GM12878 (cell line): ENCODE results near the gene DPM3. TPM values are rescaled to one million over a fixed set of nuclear protein-coding genes. Genes with fewer than 3 reads are reported as not detected.

ENCODE experiments used
- ATAC-seq: fragments of 200-7000 bp; cut with Tn5 transposase; 3 replicates; pipeline ENCODE4 v1.9.1; 2020; ENCODE audit warnings: mild to moderate bottlenecking, moderate library complexity
- BruUV-seq: library from RNA; stranded (reverse); fragments of 400-500 nt; replicated peaks from 2 replicates; lab custom pipeline; 2021; lab: Mats Ljungman, UMichigan
- CTCF ChIA-PET: fragments of 300-600 bp; sonication (Branson Sonifier 250); formaldehyde crosslinking; extraction: SDS; loops from one replicate; lab custom pipeline; 2021; ENCODE audit warnings: inconsistent platforms; lab: Yijun Ruan, JAX
- POLR2A ChIA-PET: fragments of 350-600 bp; formaldehyde crosslinking; extraction: SDS; loops from one replicate; lab custom pipeline; 2021; ENCODE audit warnings: inconsistent platforms; lab: Charles Lee
- RAD21 ChIA-PET: fragments of 300-600 bp; sonication (Branson Sonifier 250); formaldehyde crosslinking; loops from one replicate; lab custom pipeline; 2023; ENCODE audit warnings: antibody characterized with exemption; ENCODE audit not compliant: unreplicated experiment; lab: Charles Lee
- SMC1A ChIA-PET: fragments of 300-600 bp; sonication (Branson Sonifier 250); formaldehyde crosslinking; loops from one replicate; lab custom pipeline; 2023; ENCODE audit not compliant: unreplicated experiment, uncharacterized antibody; lab: Charles Lee
- DNase-seq: peaks from one replicate; pipeline ENCODE4 v3.0.0-alpha.2; 2011; ENCODE audit warnings: low read depth, low spot score
- FAIRE-seq: peaks from 3 replicates; lab custom pipeline; 2011; peaks lifted over from hg19 to GRCh38; lab: Jason Lieb, UNC
- H2AFZ ChIP-seq: 2 replicates; pipeline ENCODE4 v1.6.0; 2011; ENCODE audit warnings: low read depth, low read length, control low read depth; ENCODE audit not compliant: control insufficient read depth
- H3K27ac ChIP-seq: 2 replicates; pipeline ENCODE4 v1.5.1; 2011; ENCODE audit warnings: control low read depth; ENCODE audit not compliant: control insufficient read depth, insufficient read depth
- H3K27me3 ChIP-seq, 2 experiments: replicated peaks in 1 of 2; 2 replicates each; pipeline versions ENCODE4 v1.6.0 to v1.6.1; 2011; ENCODE audit warnings: low read length in 1 of 2; ENCODE audit not compliant: control insufficient read depth in 2 of 2, insufficient read depth in 2 of 2
- H3K36me3 ChIP-seq, 2 experiments: 2 replicates each; pipeline ENCODE4 v1.5.1; 2011; ENCODE audit warnings: low read length in 1 of 2; ENCODE audit not compliant: control insufficient read depth in 2 of 2, insufficient read depth in 2 of 2
- H3K4me1 ChIP-seq: 2 replicates; pipeline ENCODE4 v1.6.1; 2011; ENCODE audit warnings: mild to moderate bottlenecking, low read length, moderate library complexity, mixed read lengths; ENCODE audit not compliant: control insufficient read depth, insufficient read depth
- H3K4me2 ChIP-seq: 2 replicates; pipeline ENCODE4 v1.6.0; 2011; ENCODE audit warnings: control low read depth; ENCODE audit not compliant: control insufficient read depth, insufficient read depth
- H3K4me3 ChIP-seq: fragments of 200-600 bp; sonication (generic); 2 replicates; pipeline ENCODE4 v1.5.1; 2016
- H3K79me2 ChIP-seq: 2 replicates; pipeline ENCODE4 v1.6.0; 2011; ENCODE audit warnings: low read length; ENCODE audit not compliant: control insufficient read depth, insufficient read depth
- H3K9ac ChIP-seq: 2 replicates; pipeline ENCODE4 v1.8.0; 2011; ENCODE audit warnings: low read length, control low read depth, mixed read lengths; ENCODE audit not compliant: control insufficient read depth, insufficient read depth
- H3K9me3 ChIP-seq: replicated peaks from 3 replicates; pipeline ENCODE4 v1.5.1; 2011; ENCODE audit warnings: mild to moderate bottlenecking, low read length; ENCODE audit not compliant: control insufficient read depth, insufficient read depth
- H4K20me1 ChIP-seq: 2 replicates; pipeline ENCODE4 v1.6.0; 2011; ENCODE audit not compliant: control insufficient read depth, insufficient read depth
- ASH2L ChIP-seq: fragments of 300-600, 200-600 bp; sonication (generic); IDR thresholded peaks from 2 replicates; pipeline ENCODE4 v1.6.1; 2017; ENCODE audit warnings: low read depth, mild to moderate bottlenecking, borderline replicate concordance
- ATF3 ChIP-seq: IDR thresholded peaks from 2 replicates; pipeline ENCODE4 v1.6.1; 2011; ENCODE audit warnings: low read depth, mild to moderate bottlenecking, low read length, moderate library complexity, borderline replicate concordance; ENCODE audit errors: extremely low read depth
- BHLHE40 ChIP-seq, 2 experiments: fragments of 450-650 bp in 1 of 2; IDR thresholded peaks; 2 replicates each; pipeline ENCODE4 v1.6.1; 2011 to 2017; ENCODE audit warnings: low read depth in 2 of 2, borderline replicate concordance in 1 of 2, improper control_type of control experiment in 1 of 2, low read length in 1 of 2, mild to moderate bottlenecking in 1 of 2
- BMI1 ChIP-seq: fragments of 450-650 bp; IDR thresholded peaks from 2 replicates; pipeline ENCODE4 v1.6.1; 2016; ENCODE audit warnings: mild to moderate bottlenecking, moderate library complexity, borderline replicate concordance
- BRCA1 ChIP-seq: IDR thresholded peaks from 2 replicates; pipeline ENCODE4 v1.6.1; 2011; ENCODE audit warnings: low read depth, low read length, improper control_type of control experiment
- CBX3 ChIP-seq: fragments of 200-600 bp; sonication (generic); IDR thresholded peaks from 2 replicates; pipeline ENCODE4 v1.6.1; 2016; ENCODE audit warnings: low read depth, borderline replicate concordance
- CUX1 ChIP-seq: IDR thresholded peaks from 2 replicates; pipeline ENCODE4 v1.6.1; 2012; ENCODE audit warnings: improper control_type of control experiment, low read depth, low read length; ENCODE audit not compliant: insufficient replicate concordance
- ETV6 ChIP-seq, 2 experiments: fragments of 450-650 bp in 1 of 2; IDR thresholded peaks in 1 of 2; conservative IDR thresholded peaks in 1 of 2; 2 replicates each; pipeline ENCODE4 v1.6.1; 2014; ENCODE audit warnings: antibody characterized with exemption in 1 of 2, borderline replicate concordance in 1 of 2, low read depth in 1 of 2, mild to moderate bottlenecking in 1 of 2, moderate library complexity in 1 of 2
- MXI1 ChIP-seq: fragments of 150-350 bp; IDR thresholded peaks from 2 replicates; pipeline ENCODE4 v1.6.1; 2011; ENCODE audit warnings: low read depth, mild to moderate bottlenecking, inconsistent platforms, low read length, improper control_type of control experiment
- PKNOX1 ChIP-seq: fragments of 450-650 bp; IDR thresholded peaks from 2 replicates; pipeline ENCODE4 v1.6.1; 2016; ENCODE audit warnings: mild to moderate bottlenecking
- POU2F2 ChIP-seq: IDR thresholded peaks from 3 replicates; pipeline ENCODE4 v1.6.1; 2011; ENCODE audit warnings: low read depth, mild to moderate bottlenecking, low read length, borderline replicate concordance
- RELA ChIP-seq: fragments of 450-650 bp; IDR thresholded peaks from 2 replicates; pipeline ENCODE4 v1.8.0; 2014; ENCODE audit warnings: borderline replicate concordance; ENCODE audit not compliant: partially characterized antibody
- RUNX3 ChIP-seq: IDR thresholded peaks from 2 replicates; pipeline ENCODE4 v1.6.1; 2012; ENCODE audit warnings: low read length, inconsistent platforms
- SMAD1 ChIP-seq: fragments of 450-650 bp; IDR thresholded peaks from 2 replicates; pipeline ENCODE4 v1.6.1; 2018; ENCODE audit warnings: mild to moderate bottlenecking, low read depth; ENCODE audit not compliant: partially characterized antibody
- SUZ12 ChIP-seq: fragments of 200-600 bp; sonication (generic); IDR thresholded peaks from one replicate; pipeline ENCODE4 v1.6.1; 2018; ENCODE audit warnings: antibody characterized with exemption, mild to moderate bottlenecking; ENCODE audit not compliant: unreplicated experiment
- WGBS: methylation state at CpG from one replicate; pipeline ENCODE4 v1.1.6; 2016; ENCODE audit warnings: low lambda C conversion rate; ENCODE audit not compliant: insufficient replicate concordance, insufficient coverage; ENCODE audit errors: missing lambda C conversion rate; 5-methylcytosine and 5-hydroxymethylcytosine counted together
- in situ Hi-C: fragments of 300-500 bp; cut with MboI; formaldehyde crosslinking; loops from 9 replicates; pipeline ENCODE4 v1.14.3; 2018; ENCODE audit warnings: mixed read lengths
- intact Hi-C: fragments of 100-400 bp; cut with micrococcal nuclease; formaldehyde crosslinking; loops from one replicate; pipeline ENCODE4 v1.14.2; 2022; ENCODE audit not compliant: unreplicated experiment
- polyA plus RNA-seq, 11 experiments: library from polyadenylated mRNA; depleted of rRNA in 4 of 11; unstranded in 6 of 11; stranded (reverse) in 5 of 11; fragments of >200 nt; fragmentation: Nextera tagmentation in 4 of 11; fragmentation: Illumina TruSeq in 1 of 11; extraction: Ambion mirVana in 4 of 11; extraction: Trizol in 1 of 11; gene quantifications; 1 replicate in 1 of 11; 2 replicates in 10 of 11; pipeline versions ENCODE4 v1.2.1 to v1.2.3, GENCODE V29; 2011 to 2016; ENCODE audit warnings: inconsistent platforms in 2 of 11, missing spikeins in 2 of 11, low read depth in 1 of 11
- total RNA-seq, 4 experiments: library from RNA; depleted of rRNA in 3 of 4; stranded (reverse); fragments of >200 nt in 3 of 4; fragmentation: Illumina TruSeq in 1 of 4; extraction: Trizol in 1 of 4; gene quantifications; 2 replicates each; pipeline versions ENCODE4 v1.2.1 to v1.2.3, GENCODE V29; 2013 to 2021

DPM3 gene
- total and polyA plus RNA-seq, 10 of the 15 experiments (the other 5 are each of a cell fraction or from before 2014, with no cell fraction given): 5.9 to 78.7 (median 25.7) TPM

- ChIA-PET RAD21 (interaction anchor here (1.2 kb wide), 1 partner anchor 42 kb away, joined by 4 read pairs; no protein-coding TSS in a partner anchor), SMC1A (no interaction called here), POLR2A (no interaction called here), CTCF (interaction anchor here (1.1 kb wide), 1 partner anchor 13 kb away, joined by 4 read pairs; no protein-coding TSS in a partner anchor)
- intact Hi-C loops: no loop called here
- Histone ChIP-seq H2AFZ (peak within 1 kb of the TSS; percentile 15), H3K27me3 (peaks cover 14 to 24% of the 10 kb centered on the region in 2 experiments), H3K9me3 (no peaks in the 10 kb centered on the region), H3K79me2 (no peaks in the 10 kb centered on the region), H3K4me2 (peak within 1 kb of the TSS; percentile 75), H3K36me3 (no peaks in the 10 kb centered on the region), H3K4me3 (peak within 1 kb of the TSS; percentile 34; the same call in 1 of the 2 replicates), H3K27ac (no peak within 1 kb of the TSS), H3K9ac (peak within 1 kb of the TSS; percentile 38; the same call in 1 of the 2 replicates), H4K20me1 (no peaks in the 10 kb centered on the region), H3K4me1 (peaks cover 14% of the 10 kb centered on the region)
- WGBS: 10% methylated on average over 56 of the region's 76 CpGs
- ATAC-seq (peak; percentile 78), DNase-seq (no peak), FAIRE-seq (no peak)
- in situ Hi-C loops: no loop called here
- no TSS peak for BruUV-seq
- TF ChIP-seq RELA (no peak), MXI1 (no peak), SMAD1 (no peak), CUX1 (no peak), BHLHE40 (IDR thresholded peaks at IDR 0.05; ENCODE audit: borderline replicate concordance in 1 of 2, low read depth in 2 of 2, low read length in 1 of 2) (peak in 1 of 2 experiments; percentile 59; a peak in 2 of 4 replicates), PKNOX1 (no peak), BMI1 (peak; percentile 34; the same call in 1 of the 2 replicates), ETV6 (conservative IDR thresholded peaks at IDR 0.05 in 1 of 2, IDR thresholded peaks at IDR 0.05 in 1 of 2; ENCODE audit: borderline replicate concordance in 1 of 2, low read depth in 1 of 2) (no peak), RUNX3 (no peak), CBX3 (no peak), BRCA1 (no peak), SUZ12 (peak; percentile 69), ASH2L (no peak), POU2F2 (no peak), ATF3 (no peak)
Observed at GRCh38 chr1:155127105-155127966, 13.0 kb downstream of the DPM3 start, which contains the start of gene EFNA1. Gene EFNA1 (plus strand): TSS chr1:155127876. CDS start chr1:155127978, 102 bp downstream.
